ENCODE data around the gene SF3B5. TPM values are rescaled to one million over a fixed set of nuclear protein-coding genes. Genes with fewer than 3 reads are reported as not detected.

Gene SF3B5
- polyA plus RNA-seq, result 325 and 341 TPM in 2 replicates

DNA sequence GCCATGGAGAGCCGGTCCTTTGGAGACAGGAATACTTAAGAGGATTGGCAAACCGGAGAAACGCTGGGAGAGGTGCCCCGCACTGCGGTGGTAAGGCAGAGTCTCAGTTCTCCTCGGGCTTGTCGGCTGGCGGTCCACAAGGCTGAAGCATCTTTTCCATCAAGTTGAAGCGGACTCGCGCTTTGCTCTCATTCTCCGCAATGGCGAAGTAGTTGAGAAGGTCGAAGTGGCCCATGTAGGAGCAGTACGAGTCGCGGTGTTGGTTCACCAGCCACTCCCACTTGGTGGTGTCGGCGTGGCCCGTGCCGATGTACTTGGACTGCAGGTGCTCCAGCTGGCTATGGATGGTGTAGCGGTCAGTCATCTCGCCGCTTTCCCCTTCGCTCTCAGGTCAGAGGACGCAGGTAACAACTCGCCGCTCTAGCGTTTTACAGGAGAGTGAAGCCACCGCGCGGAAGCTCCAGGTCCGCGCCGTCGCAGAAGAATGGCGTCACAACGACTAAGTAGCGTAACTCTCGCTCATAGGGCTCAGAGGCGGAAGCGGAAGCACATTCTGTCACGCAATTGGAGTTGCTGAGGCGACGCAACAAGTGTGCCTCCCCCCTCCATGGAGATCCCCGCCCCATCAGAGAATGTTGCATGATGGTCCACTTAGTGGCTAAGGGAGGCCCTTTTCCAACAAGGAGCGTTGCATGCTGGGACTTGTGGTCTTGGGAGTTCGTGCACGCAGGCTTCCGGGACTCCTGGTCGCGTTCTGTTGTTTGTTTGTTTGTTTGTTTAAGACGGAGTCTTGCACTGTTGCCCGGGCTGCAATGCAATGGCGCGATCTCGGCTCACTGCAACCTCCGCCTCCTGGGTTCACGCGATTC is at the start of gene SF3B5:
TSS of gene SF3B5 (minus strand) at position 440 of the 869 bp plus-strand sequence. CDS start at position 364, 76 bp downstream.

Other genes starting within 250 kb of the SF3B5 start
- gene ZC2HC1B, start 231.1 kb downstream of the SF3B5 start, polyA plus RNA-seq, result not detected in 2 replicates
- gene PLAGL1, start 87.3 kb downstream of the SF3B5 start, polyA plus RNA-seq, result 10.4 and 13.2 TPM in 2 replicates
- gene STX11, start 54.9 kb upstream of the SF3B5 start, polyA plus RNA-seq, result not detected in 2 replicates
- gene UTRN, start 189.8 kb upstream of the SF3B5 start, polyA plus RNA-seq, result 0.14 and 1.1 TPM in 2 replicates